WTC11 (cell line): ENCODE results near the gene TEKT2. TPM values are rescaled to one million over a fixed set of nuclear protein-coding genes. Genes with fewer than 3 reads are reported as not detected.

Experiments used
- ATAC-seq: fragments of 200-7000 bp; cut with Tn5 transposase; 2 replicates; pipeline ENCODE4 v1.10.0; 2021; ENCODE audit warnings: mild to moderate bottlenecking, moderate library complexity
- CTCF ChIA-PET: fragments of 300-600 bp; sonication (Branson Sonifier 250); formaldehyde crosslinking; loops from one replicate; lab custom pipeline; 2021; ENCODE audit warnings: antibody characterized with exemption; lab: Charles Lee
- POLR2A ChIA-PET: fragments of 350-600 bp; sonication (Branson Sonifier 250); formaldehyde crosslinking; loops from one replicate; lab custom pipeline; 2021; ENCODE audit warnings: antibody characterized with exemption; lab: Charles Lee
- DNase-seq: peaks from one replicate; pipeline ENCODE4 v3.0.0; 2021; ENCODE audit warnings: low spot score
- H3K27ac Mint-ChIP-seq: 2 replicates; pipeline ENCODE4 v1.8.0; 2021; ENCODE audit warnings: mixed read lengths
- H3K27me3 Mint-ChIP-seq: 2 replicates; pipeline ENCODE4 v1.8.0; 2021; ENCODE audit warnings: low read depth, mild to moderate bottlenecking, moderate library complexity, mixed read lengths
- H3K36me3 Mint-ChIP-seq: 2 replicates; pipeline ENCODE4 v1.8.0; 2021; ENCODE audit warnings: mixed read lengths
- H3K4me1 Mint-ChIP-seq: 2 replicates; pipeline ENCODE4 v1.8.0; 2022; ENCODE audit warnings: mixed read lengths
- H3K4me3 Mint-ChIP-seq: 2 replicates; pipeline ENCODE4 v1.8.0; 2021; ENCODE audit warnings: mild to moderate bottlenecking, moderate library complexity, mixed read lengths
- H3K9me3 Mint-ChIP-seq: 2 replicates; pipeline ENCODE4 v1.8.0; 2021; ENCODE audit warnings: mixed read lengths
- CDX4 ChIP-seq: fragments of 250-450 bp; sonication (Bioruptor Pico); IDR thresholded peaks from 2 replicates; pipeline ENCODE4 v1.9.0; 2021; ENCODE audit warnings: moderate library complexity, mild to moderate bottlenecking, inconsistent platforms, borderline replicate concordance
- CREM ChIP-seq: sonication (generic); formaldehyde crosslinking; IDR thresholded peaks from 2 replicates; pipeline ENCODE4 v1.8.1; 2022; ENCODE audit warnings: mild to moderate bottlenecking, missing genetic modification reagents, moderate library complexity
- ELF4 ChIP-seq: sonication (generic); formaldehyde crosslinking; IDR thresholded peaks from 2 replicates; pipeline ENCODE4 v1.8.1; 2022; ENCODE audit warnings: low read depth, mild to moderate bottlenecking, moderate library complexity, missing genetic modification reagents
- ESRRA ChIP-seq: sonication (generic); formaldehyde crosslinking; IDR thresholded peaks from 2 replicates; pipeline ENCODE4 v1.8.1; 2022; ENCODE audit warnings: mild to moderate bottlenecking, missing genetic modification reagents, borderline replicate concordance
- FOXJ3 ChIP-seq: sonication (generic); formaldehyde crosslinking; IDR thresholded peaks from 2 replicates; pipeline ENCODE4 v1.9.0; 2021; ENCODE audit warnings: missing genetic modification reagents, mild to moderate bottlenecking, borderline replicate concordance
- GTF2I ChIP-seq: fragments of 250-450 bp; sonication (Bioruptor Pico); conservative IDR thresholded peaks from 2 replicates; pipeline ENCODE4 v1.4.0; 2021; ENCODE audit warnings: mild to moderate bottlenecking
- HMGA2 ChIP-seq: fragments of 250-450 bp; sonication (Bioruptor Pico); IDR thresholded peaks from 2 replicates; pipeline ENCODE4 v1.4.0; 2021; ENCODE audit warnings: mild to moderate bottlenecking, moderate library complexity
- HMGXB4 ChIP-seq: sonication (generic); formaldehyde crosslinking; IDR thresholded peaks from 2 replicates; pipeline ENCODE4 v1.8.1; 2023; ENCODE audit warnings: mild to moderate bottlenecking, moderate library complexity, missing genetic modification reagents
- IRF1 ChIP-seq: sonication (generic); formaldehyde crosslinking; IDR thresholded peaks from 2 replicates; pipeline ENCODE4 v1.8.0; 2023; ENCODE audit warnings: missing genetic modification reagents
- IRF2 ChIP-seq: sonication (generic); formaldehyde crosslinking; IDR thresholded peaks from 2 replicates; pipeline ENCODE4 v1.8.0; 2022; ENCODE audit warnings: low read depth, missing genetic modification reagents, borderline replicate concordance
- JAZF1 ChIP-seq: fragments of 250-450 bp; sonication (Bioruptor Pico); IDR thresholded peaks from 2 replicates; pipeline ENCODE4 v1.9.0; 2021; ENCODE audit warnings: moderate library complexity, mild to moderate bottlenecking, inconsistent platforms
- MAX ChIP-seq: sonication (generic); formaldehyde crosslinking; IDR thresholded peaks from 2 replicates; pipeline ENCODE4 v1.8.0; 2022; ENCODE audit warnings: mild to moderate bottlenecking, missing genetic modification reagents
- MYBL2 ChIP-seq: sonication (generic); formaldehyde crosslinking; IDR thresholded peaks from 2 replicates; pipeline ENCODE4 v1.8.1; 2023; ENCODE audit warnings: mild to moderate bottlenecking, moderate library complexity, missing genetic modification reagents
- NFE2L1 ChIP-seq: sonication (generic); formaldehyde crosslinking; IDR thresholded peaks from 2 replicates; pipeline ENCODE4 v1.8.1; 2023; ENCODE audit warnings: missing genetic modification reagents
- NR1H2 ChIP-seq: sonication (generic); formaldehyde crosslinking; IDR thresholded peaks from 2 replicates; pipeline ENCODE4 v1.9.0; 2021; ENCODE audit warnings: mild to moderate bottlenecking, moderate library complexity, missing genetic modification reagents
- RORB ChIP-seq: fragments of 250-450 bp; sonication (Bioruptor Pico); IDR thresholded peaks from 2 replicates; pipeline ENCODE4 v1.9.0; 2021; ENCODE audit warnings: mild to moderate bottlenecking
- SMAD3 ChIP-seq: sonication (generic); formaldehyde crosslinking; IDR thresholded peaks from 2 replicates; pipeline ENCODE4 v1.8.0; 2022; ENCODE audit warnings: missing genetic modification reagents, mild to moderate bottlenecking, borderline replicate concordance
- SMAD4 ChIP-seq: sonication (generic); formaldehyde crosslinking; IDR thresholded peaks from 2 replicates; pipeline ENCODE4 v1.8.0; 2022; ENCODE audit warnings: mild to moderate bottlenecking, missing genetic modification reagents
- STAT6 ChIP-seq: sonication (generic); formaldehyde crosslinking; conservative IDR thresholded peaks from 2 replicates; pipeline ENCODE4 v1.8.1; 2023; ENCODE audit warnings: mild to moderate bottlenecking, low read depth, missing genetic modification reagents, moderate library complexity
- USF2 ChIP-seq: sonication (generic); formaldehyde crosslinking; IDR thresholded peaks from 2 replicates; pipeline ENCODE4 v1.8.1; 2023; ENCODE audit warnings: mild to moderate bottlenecking, missing genetic modification reagents, moderate library complexity
- ZBTB43 ChIP-seq: sonication (generic); formaldehyde crosslinking; IDR thresholded peaks from 2 replicates; pipeline ENCODE4 v1.8.1; 2023; ENCODE audit warnings: mild to moderate bottlenecking, missing genetic modification reagents
- ZNF138 ChIP-seq: sonication (generic); formaldehyde crosslinking; conservative IDR thresholded peaks from 2 replicates; pipeline ENCODE4 v1.8.1; 2022; ENCODE audit warnings: mild to moderate bottlenecking, moderate library complexity, missing genetic modification reagents
- ZNF423 ChIP-seq: fragments of 250-450 bp; sonication (Bioruptor Pico); IDR thresholded peaks from 2 replicates; pipeline ENCODE4 v2.1.2; 2022; ENCODE audit warnings: mild to moderate bottlenecking, moderate library complexity
- ZNF512 ChIP-seq: sonication (generic); formaldehyde crosslinking; IDR thresholded peaks from 2 replicates; pipeline ENCODE4 v1.8.1; 2022; ENCODE audit warnings: missing genetic modification reagents, borderline replicate concordance
- total RNA-seq: library from RNA; stranded (reverse); gene quantifications from 3 replicates; pipeline ENCODE4 v1.2.3, GENCODE V29; 2021

The TEKT2 gene
- total RNA-seq, 1 experiment from 2014 or later = 1.9 TPM

- H3K9me3 Mint-ChIP-seq = no peaks in the 10 kb centered on the region
- H3K27ac Mint-ChIP-seq = 0 out of 2 replicates have a peak overlapping the region, but pooled peaks have one; percentile 15
- H3K4me3 Mint-ChIP-seq = no peak overlapping the region
- H3K36me3 Mint-ChIP-seq = no peaks in the 10 kb centered on the region
- ChIA-PET POLR2A (no interaction called here), CTCF (no interaction called here)
- peaks cover 6% of the 10 kb centered on the region for H3K4me1 Mint-ChIP-seq
- ATAC-seq (no peak), DNase-seq (no peak)
- TF ChIP-seq NR1H2 (CRISPR knock-in tag) (no peak), STAT6 (CRISPR knock-in tag) (no peak), IRF2 (no peak), ESRRA (no peak), IRF1 (CRISPR knock-in tag) (no peak), NFE2L1 (CRISPR knock-in tag) (no peak), CDX4 (no peak), ZNF138 (CRISPR knock-in tag) (no peak), MYBL2 (no peak), HMGA2 (CRISPR knock-in tag) (no peak), RORB (CRISPR knock-in tag) (no peak), ZNF512 (CRISPR knock-in tag) (no peak), MAX (CRISPR knock-in tag) (no peak), SMAD3 (CRISPR knock-in tag) (no peak), USF2 (CRISPR knock-in tag) (no peak), GTF2I (CRISPR knock-in tag) (no peak)
- H3K27me3 Mint-ChIP-seq = peaks cover 2% of the 10 kb centered on the region
Measured at GRCh38 chr1:36081926-36082485, 1.9 kb upstream of the TEKT2 start.

GRCh38 chr1:36083219-36083618 is 675 bp upstream of the TEKT2 start:
- CTCF ChIA-PET = interaction anchor here (0.8 to 1.6 kb wide), 7 partner anchors 14 to 223 kb away, joined by 3 to 11 read pairs (median 3); partner anchors contain the start of genes AGO1, SH3D21 and TRAPPC3
- peaks cover 8% of the 10 kb centered on the region for H3K4me1 Mint-ChIP-seq
- TF ChIP-seq FOXJ3 (CRISPR knock-in tag) = no peak
- TF ChIP-seq CDX4 = no peak
- no peak for TF ChIP-seq NFE2L1 (CRISPR knock-in tag)
- TF ChIP-seq ELF4 (CRISPR knock-in tag) = no peak
- no peak for TF ChIP-seq HMGXB4 (CRISPR knock-in tag)
- TF ChIP-seq ZNF423 (CRISPR knock-in tag) = no peak
- TF ChIP-seq SMAD4 (CRISPR knock-in tag) = no peak
- no peak for TF ChIP-seq CREM (CRISPR knock-in tag)
- no peak for TF ChIP-seq JAZF1
- no peak for TF ChIP-seq ZBTB43 (CRISPR knock-in tag)
- TF ChIP-seq GTF2I (CRISPR knock-in tag) = no peak

More at GRCh38 chr1:36083219-36083618, 675 bp upstream of the TEKT2 start:
- Mint-ChIP-seq H3K36me3 (no peaks in the 10 kb centered on the region), H3K27ac (no peak overlapping the region), H3K27me3 (peaks cover 2% of the 10 kb centered on the region), H3K9me3 (no peaks in the 10 kb centered on the region), H3K4me3 (peak overlapping the region; percentile 66)
- no peak for ATAC-seq
- POLR2A ChIA-PET = interaction anchor here (1.8 kb wide), 1 partner anchor 13 kb away, joined by 8 read pairs; no protein-coding TSS in a partner anchor
- DNase-seq = no peak
